Measurements from ENCODE around the gene PAK1. TPM values are rescaled to one million over a fixed set of nuclear protein-coding genes. Genes with fewer than 3 reads are reported as not detected.

The PAK1 gene
- total RNA-seq, 1 donor from 2014 or later = 39.8 TPM

GRCh38 chr11:77474684-77475060, 778 bp upstream of the PAK1 start:
- no peaks in the 10 kb centered on the region for H3K9me3 ChIP-seq
- peak overlapping the region; percentile 77 to 82 for H3K4me3 ChIP-seq
- TF ChIP-seq CTCF (IDR thresholded peaks at IDR 0.05) = no peak
- intact Hi-C loops (cut with DNase I) = loop anchor here (5.0 kb wide), 1 partner anchor 62 kb away; no protein-coding TSS in a partner anchor
- DNase-seq (ENCODE audit: low spot score in 2 of 2) = no peak
- peaks cover 0 to 8% of the 10 kb centered on the region in 2 donors for H3K4me1 ChIP-seq
- no peak overlapping the region for H3K27ac ChIP-seq
- H3K36me3 ChIP-seq = no peaks in the 10 kb centered on the region
- no peaks in the 10 kb centered on the region for H3K27me3 ChIP-seq

- peak overlapping the region in 1 of 2 donors; percentile 20 for H3K27ac ChIP-seq
- H3K4me3 ChIP-seq = peak overlapping the region; percentile 77 to 82
- no peak for TF ChIP-seq CTCF (IDR thresholded peaks at IDR 0.05)
- H3K36me3 ChIP-seq = no peaks in the 10 kb centered on the region
- intact Hi-C loops (cut with DNase I) = loop anchor here (2.0 to 5.0 kb wide), 2 partner anchors 61 to 348 kb away; partner anchors contain the start of genes AAMDC and RSF1
- no peaks in the 10 kb centered on the region for H3K9me3 ChIP-seq
- no peaks in the 10 kb centered on the region for H3K27me3 ChIP-seq
- peaks cover 0 to 8% of the 10 kb centered on the region in 2 donors for H3K4me1 ChIP-seq
- no peak for DNase-seq (ENCODE audit: low spot score in 2 of 2)
Measured at GRCh38 chr11:77472991-77473800, 698 bp downstream of the PAK1 start.

GRCh38 chr11:77471558-77472193, 2.2 kb downstream of the PAK1 start:
- Histone ChIP-seq H3K9me3 (no peaks in the 10 kb centered on the region), H3K27me3 (no peaks in the 10 kb centered on the region), H3K36me3 (no peaks in the 10 kb centered on the region), H3K27ac (no peak overlapping the region), H3K4me3 (no peak overlapping the region), H3K4me1 (peaks cover 0 to 8% of the 10 kb centered on the region in 2 donors)
- DNase-seq (ENCODE audit: low spot score in 2 of 2) = no peak
- TF ChIP-seq CTCF (IDR thresholded peaks at IDR 0.05) = peak in 1 of 3 experiments; percentile 8
- intact Hi-C loops (cut with DNase I) = loop anchor here (2.0 to 5.0 kb wide), 2 partner anchors 59 to 349 kb away; partner anchors contain the start of genes AAMDC and RSF1

- no peaks in the 10 kb centered on the region for H3K9me3 ChIP-seq
- no peak for DNase-seq (ENCODE audit: low spot score in 2 of 2)
- H3K36me3 ChIP-seq = no peaks in the 10 kb centered on the region
- intact Hi-C loops (cut with DNase I) = loop anchor here (5.0 kb wide), 1 partner anchor 59 kb away; no protein-coding TSS in a partner anchor
- H3K4me1 ChIP-seq = peaks cover 0 to 8% of the 10 kb centered on the region in 2 donors
- no peak for TF ChIP-seq CTCF (IDR thresholded peaks at IDR 0.05)
- H3K27me3 ChIP-seq = no peaks in the 10 kb centered on the region
- H3K27ac ChIP-seq = no peak overlapping the region
- no peak overlapping the region for H3K4me3 ChIP-seq
Measured at GRCh38 chr11:77470971-77471370, 2.9 kb downstream of the PAK1 start.

GRCh38 chr11:77470504-77470903, 3.4 kb downstream of the PAK1 start:
- Histone ChIP-seq H3K4me1 (peaks cover 0 to 8% of the 10 kb centered on the region in 2 donors), H3K27ac (no peak overlapping the region), H3K36me3 (no peaks in the 10 kb centered on the region), H3K27me3 (no peaks in the 10 kb centered on the region), H3K9me3 (no peaks in the 10 kb centered on the region), H3K4me3 (no peak overlapping the region)
- TF ChIP-seq CTCF (IDR thresholded peaks at IDR 0.05) = no peak
- DNase-seq (ENCODE audit: low spot score in 2 of 2) = no peak
- intact Hi-C loops (cut with DNase I) = loop anchor here (5.0 kb wide), 1 partner anchor 58 kb away; no protein-coding TSS in a partner anchor
